Measurements from ENCODE around the gene CENPH. TPM values are rescaled to one million over a fixed set of nuclear protein-coding genes. Genes with fewer than 3 reads are reported as not detected.

The CENPH gene
- total and polyA plus RNA-seq, 2 experiments from 2014 or later = 22.2 to 26.7 TPM

DNA sequence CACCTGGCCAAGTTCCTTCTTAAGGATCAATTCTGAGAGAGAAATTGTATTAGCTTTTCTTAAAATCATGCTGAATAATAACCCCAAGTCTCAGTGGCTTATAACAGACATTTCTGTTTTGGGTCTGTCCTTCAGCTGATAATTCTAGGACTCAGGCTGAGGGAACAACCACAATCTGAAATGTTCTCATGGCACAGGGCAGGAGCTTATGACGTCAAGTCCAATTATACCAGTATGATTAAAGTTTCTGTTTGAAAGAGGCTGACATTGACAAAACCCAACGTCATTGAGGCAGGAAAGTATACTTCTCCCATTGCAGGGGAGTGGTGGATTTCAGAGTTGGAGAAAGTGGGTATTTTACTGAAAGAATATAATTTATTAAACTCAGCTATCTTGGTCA lies 21.8 kb downstream of the CENPH start:
- TF ChIP-seq, protein P1, sequence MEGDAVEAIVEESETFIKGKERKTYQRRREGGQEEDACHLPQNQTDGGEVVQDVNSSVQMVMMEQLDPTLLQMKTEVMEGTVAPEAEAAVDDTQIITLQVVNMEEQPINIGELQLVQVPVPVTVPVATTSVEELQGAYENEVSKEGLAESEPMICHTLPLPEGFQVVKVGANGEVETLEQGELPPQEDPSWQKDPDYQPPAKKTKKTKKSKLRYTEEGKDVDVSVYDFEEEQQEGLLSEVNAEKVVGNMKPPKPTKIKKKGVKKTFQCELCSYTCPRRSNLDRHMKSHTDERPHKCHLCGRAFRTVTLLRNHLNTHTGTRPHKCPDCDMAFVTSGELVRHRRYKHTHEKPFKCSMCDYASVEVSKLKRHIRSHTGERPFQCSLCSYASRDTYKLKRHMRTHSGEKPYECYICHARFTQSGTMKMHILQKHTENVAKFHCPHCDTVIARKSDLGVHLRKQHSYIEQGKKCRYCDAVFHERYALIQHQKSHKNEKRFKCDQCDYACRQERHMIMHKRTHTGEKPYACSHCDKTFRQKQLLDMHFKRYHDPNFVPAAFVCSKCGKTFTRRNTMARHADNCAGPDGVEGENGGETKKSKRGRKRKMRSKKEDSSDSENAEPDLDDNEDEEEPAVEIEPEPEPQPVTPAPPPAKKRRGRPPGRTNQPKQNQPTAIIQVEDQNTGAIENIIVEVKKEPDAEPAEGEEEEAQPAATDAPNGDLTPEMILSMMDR (IDR thresholded peaks at IDR 0.05; ENCODE audit: low read depth, low read length) = no peak
- H3K36me3 ChIP-seq = no peaks in the 10 kb centered on the region
- H3K4me1 ChIP-seq (ENCODE audit: low read depth) = no peaks in the 10 kb centered on the region
- H3K4me3 ChIP-seq = no peak overlapping the region
- no peaks in the 10 kb centered on the region for H3K9me3 ChIP-seq (ENCODE audit: low read depth)
- H3K27ac ChIP-seq = no peak overlapping the region
- no peaks in the 10 kb centered on the region for H3K27me3 ChIP-seq
- DNase-seq (ENCODE audit: low read depth in 1 of 2, low spot score in 1 of 2) = no peak

DNA sequence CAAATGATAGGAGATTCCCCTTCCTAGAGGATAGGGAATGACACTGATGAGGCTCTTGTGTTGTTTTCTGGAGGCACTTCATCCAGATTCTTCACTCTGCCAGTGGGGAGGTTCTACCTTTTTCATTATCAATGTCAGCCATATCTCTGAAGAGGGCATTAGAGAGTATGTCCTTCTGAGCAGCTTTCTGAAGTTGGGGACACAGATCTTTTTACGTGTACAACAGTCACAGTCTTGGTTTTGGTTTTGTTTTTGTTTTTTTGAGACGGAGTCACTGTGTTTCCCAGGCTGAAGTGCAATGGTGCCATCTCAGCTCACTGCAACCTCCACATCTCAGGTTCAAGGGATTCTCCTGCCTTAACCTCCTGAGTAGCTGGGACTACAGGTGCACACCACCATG lies 22.6 kb downstream of the CENPH start:
- Histone ChIP-seq H3K9me3 (ENCODE audit: low read depth) (no peaks in the 10 kb centered on the region), H3K4me1 (ENCODE audit: low read depth) (no peaks in the 10 kb centered on the region), H3K27ac (no peak overlapping the region), H3K4me3 (no peak overlapping the region), H3K36me3 (no peaks in the 10 kb centered on the region), H3K27me3 (no peaks in the 10 kb centered on the region)
- no peak for DNase-seq (ENCODE audit: low read depth in 1 of 2, low spot score in 1 of 2)
- TF ChIP-seq, protein P1 (IDR thresholded peaks at IDR 0.05; ENCODE audit: low read depth, low read length) = no peak

DNA sequence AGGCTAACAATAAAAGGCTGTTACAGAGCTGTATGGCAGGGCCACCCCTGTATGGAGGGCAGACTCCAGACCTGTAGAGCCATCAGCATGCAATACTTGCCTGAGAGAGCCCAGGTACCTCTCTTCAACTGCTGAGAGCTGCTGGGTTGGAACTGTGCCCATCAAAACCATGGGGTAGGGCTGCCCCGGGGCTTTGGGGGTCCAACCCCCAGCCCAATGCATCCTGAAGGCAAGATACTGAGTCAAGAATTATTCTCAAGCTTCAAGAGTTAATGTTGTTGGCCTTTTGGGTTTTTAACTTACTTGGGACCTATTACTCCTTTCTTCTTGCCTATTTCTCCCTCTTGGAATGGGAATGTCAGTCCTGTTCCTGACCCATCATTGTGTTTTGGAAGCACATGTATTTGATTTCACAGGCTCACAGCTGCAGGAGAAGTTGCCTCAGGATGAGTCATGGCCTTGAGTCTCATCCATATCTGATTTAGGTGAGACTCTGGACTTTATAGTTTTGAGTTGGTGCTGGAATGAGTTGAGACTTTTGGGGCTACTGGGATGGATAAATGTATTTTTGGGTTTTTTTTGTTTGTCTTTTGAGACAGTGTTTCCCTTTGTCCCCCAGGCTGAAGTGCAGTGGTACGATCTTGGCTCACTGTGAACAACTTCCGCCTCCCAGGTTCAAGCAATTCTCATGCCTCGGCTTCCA lies 24.3 kb downstream of the CENPH start:
- H3K27ac ChIP-seq = no peak overlapping the region
- H3K4me1 ChIP-seq (ENCODE audit: low read depth) = peaks cover 2% of the 10 kb centered on the region
- H3K9me3 ChIP-seq (ENCODE audit: low read depth) = no peaks in the 10 kb centered on the region
- H3K36me3 ChIP-seq = no peaks in the 10 kb centered on the region
- H3K4me3 ChIP-seq = no peak overlapping the region
- no peaks in the 10 kb centered on the region for H3K27me3 ChIP-seq
- TF ChIP-seq, protein P1 (IDR thresholded peaks at IDR 0.05; ENCODE audit: low read depth, low read length) = no peak
- peak in 1 of 2 donors; percentile 55 for DNase-seq (ENCODE audit: low read depth in 1 of 2, low spot score in 1 of 2)

DNA sequence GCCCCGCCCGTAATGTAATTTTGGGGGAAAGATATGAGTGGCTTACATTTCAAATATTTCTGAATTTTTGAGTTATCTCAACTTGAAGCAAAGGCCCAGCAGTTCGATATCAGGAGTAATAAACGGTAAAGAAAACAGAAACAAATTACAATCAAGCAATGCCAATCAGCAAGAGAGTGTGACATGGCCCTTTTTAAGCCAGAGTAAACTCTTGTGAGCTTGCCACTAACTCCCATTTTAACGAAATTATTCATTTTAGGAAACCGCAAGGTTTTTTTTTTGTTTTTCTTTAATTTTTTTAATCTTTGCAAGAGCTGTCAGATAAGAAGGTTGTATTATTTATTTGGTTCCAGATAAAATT lies 27.7 kb downstream of the CENPH start:
- Histone ChIP-seq H3K36me3 (no peaks in the 10 kb centered on the region), H3K4me1 (ENCODE audit: low read depth) (peaks cover 9% of the 10 kb centered on the region), H3K27ac (no peak overlapping the region), H3K4me3 (peak overlapping the region; percentile 79), H3K9me3 (ENCODE audit: low read depth) (no peaks in the 10 kb centered on the region), H3K27me3 (no peaks in the 10 kb centered on the region)
- no peak for DNase-seq (ENCODE audit: low read depth in 1 of 2, low spot score in 1 of 2)
- TF ChIP-seq, protein P1 (IDR thresholded peaks at IDR 0.05; ENCODE audit: low read depth, low read length) = no peak

DNA sequence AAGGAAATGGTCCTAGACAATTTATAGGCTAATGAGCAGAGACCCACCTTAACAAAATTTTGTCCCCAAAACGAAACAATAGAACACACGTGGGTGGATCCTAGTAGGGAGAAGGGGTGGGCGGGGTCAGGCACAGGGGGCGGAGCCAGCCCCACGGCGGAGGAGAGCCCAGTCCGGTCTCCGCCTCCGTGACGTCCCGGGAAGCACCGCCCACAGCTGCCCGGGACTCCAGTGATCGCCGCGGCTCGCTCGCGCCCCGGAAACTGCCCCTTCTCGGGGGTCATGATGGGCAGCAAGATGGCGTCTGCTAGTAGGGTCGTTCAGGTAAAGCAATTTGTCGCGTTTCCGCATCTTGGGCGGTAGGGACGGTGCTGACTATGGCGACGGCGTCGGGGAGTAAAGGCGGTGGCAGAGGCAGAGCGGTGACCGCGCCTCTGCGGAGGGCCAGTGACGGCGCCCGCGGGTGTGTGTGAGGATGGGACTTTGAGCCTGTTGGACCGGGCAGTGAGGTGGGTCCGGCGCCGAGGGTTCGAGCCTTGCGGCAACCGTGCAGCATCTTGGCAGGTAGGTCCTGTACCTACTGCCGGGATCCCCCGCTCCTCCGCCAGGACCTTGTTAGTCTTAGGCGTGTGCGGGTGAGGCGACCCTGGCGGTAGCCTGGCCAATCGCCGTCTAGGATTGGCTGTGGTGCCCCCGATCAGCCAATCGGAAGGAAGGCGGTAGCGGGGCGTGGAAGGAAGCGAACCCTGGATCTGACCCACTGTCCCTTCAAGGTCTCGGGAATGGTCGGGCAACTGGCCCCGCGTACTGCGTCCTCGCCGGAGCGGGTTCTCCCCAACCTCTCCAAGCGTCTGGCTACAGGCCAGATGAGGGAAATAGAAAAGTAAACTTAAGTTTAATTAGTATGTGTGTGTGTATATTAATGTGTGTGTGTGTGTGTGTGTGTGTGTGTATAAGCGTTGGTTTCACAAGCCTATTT lies 28.5 kb downstream of the CENPH start:
- H3K27me3 ChIP-seq = no peaks in the 10 kb centered on the region
- H3K9me3 ChIP-seq (ENCODE audit: low read depth) = no peaks in the 10 kb centered on the region
- H3K4me3 ChIP-seq = peak overlapping the region; percentile 79
- no peaks in the 10 kb centered on the region for H3K36me3 ChIP-seq
- TF ChIP-seq, protein P1 (IDR thresholded peaks at IDR 0.05; ENCODE audit: low read depth, low read length) = no peak
- H3K27ac ChIP-seq = peak overlapping the region; percentile 79
- H3K4me1 ChIP-seq (ENCODE audit: low read depth) = peaks cover 9% of the 10 kb centered on the region
- DNase-seq (ENCODE audit: low read depth in 1 of 2, low spot score in 1 of 2) = peak; percentile 95 to 96

Data from cardiac muscle cell (in vitro differentiated cells and primary cell).